Bone marrow (tissue), 2 donors: ENCODE data around the gene SLC30A2.
"Not testable (repeated sequence)": the region's sequence is repeated elsewhere in the genome, so short reads cannot be mapped to it uniquely, and the experiment has no call there.

Experiments used
- DNase-seq, 2 donors: peaks; one replicate each; lab custom pipeline; 2025; lab: John Stamatoyannopoulos, UW

The SLC30A2 gene

DNA sequence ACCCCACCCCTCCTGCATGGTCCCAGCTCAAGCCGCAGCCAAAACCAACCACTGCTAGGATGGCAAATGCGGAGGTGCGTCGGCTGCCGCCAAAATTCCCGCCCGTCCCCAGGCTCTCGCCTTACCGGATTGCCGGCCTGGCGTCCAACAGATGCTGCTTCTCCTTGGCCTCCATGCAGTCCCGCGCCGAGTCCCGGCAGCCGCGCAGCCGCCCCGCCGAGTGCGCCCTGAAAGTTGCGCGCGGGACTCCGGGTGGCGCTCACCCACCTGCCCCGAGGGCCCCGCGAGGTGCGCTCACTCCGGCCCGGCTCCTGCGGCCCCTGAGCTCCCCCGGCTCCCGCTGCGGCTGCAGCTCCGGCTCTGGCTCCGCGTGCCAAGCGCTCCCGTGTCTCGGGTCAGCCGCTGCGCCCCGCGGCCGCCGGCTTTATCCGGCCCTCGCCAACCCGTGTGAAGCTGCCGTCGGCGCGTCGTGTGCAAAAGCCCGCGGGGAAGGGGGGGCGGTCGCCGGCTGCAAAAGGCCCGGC, at the start of gene SLC30A2:
SLC30A2 (minus strand) TSS at position 397 of the 524 bp plus-strand sequence; CDS start at position 175, 222 bp downstream.
- no peak for DNase-seq

DNA sequence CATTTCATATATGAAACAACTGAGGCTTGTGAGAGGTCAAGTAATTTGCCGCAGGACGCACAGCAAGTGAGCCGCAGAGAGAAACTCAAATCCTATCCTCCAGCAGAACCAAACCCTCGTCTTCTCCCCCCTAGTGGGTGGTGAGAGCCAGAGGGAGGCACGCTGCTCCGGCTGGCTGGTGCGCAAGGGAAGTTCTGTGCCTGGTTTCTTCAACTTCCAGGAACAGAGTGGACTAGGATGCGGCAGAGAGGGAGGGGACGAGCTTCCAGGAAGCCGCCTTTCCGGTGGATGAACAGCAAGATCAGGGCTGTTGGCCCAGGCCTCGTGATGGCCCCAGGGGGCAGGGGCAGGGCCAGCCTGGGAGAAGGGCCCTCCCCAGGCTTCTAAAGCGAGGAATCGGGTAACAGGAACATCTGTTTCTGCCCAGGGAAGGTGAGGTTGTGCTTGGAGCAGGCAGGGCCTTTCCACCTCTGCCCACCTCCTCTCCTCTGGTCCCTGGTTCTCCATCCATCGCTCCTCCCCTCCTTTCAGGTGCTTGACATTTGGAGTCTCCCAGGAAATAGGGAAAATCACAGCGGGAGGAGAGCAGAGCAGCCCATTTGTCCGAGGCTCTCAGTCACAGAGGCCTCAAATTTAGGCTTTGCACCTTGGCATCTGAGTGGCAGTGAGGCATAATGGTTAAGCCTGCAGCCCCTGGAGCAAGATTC, 48.9 kb upstream of the SLC30A2 start:
- no peak for DNase-seq

GRCh38 chr1:26094076-26094669, 48.3 kb upstream of the SLC30A2 start:
- no peak for DNase-seq

DNA sequence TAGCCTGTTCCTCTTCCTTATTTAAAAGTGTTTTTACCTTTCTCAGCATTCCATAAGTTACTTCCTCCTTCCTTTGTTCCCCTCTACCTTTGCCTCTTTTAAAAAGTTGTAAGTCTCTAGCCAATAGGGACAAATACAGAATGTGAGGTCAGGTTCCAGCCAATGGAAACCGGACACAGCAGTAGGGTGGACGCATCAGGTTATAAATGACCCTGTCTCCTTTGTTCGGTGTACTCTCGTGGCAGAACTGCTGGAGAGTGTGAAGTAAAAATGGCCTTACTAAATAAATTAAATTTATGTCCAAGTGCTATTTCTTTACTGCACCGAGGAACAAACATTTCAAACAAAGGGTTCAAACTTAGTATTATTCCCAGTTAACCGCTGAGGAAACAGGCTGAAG, 47.7 kb upstream of the SLC30A2 start:
- DNase-seq, result not testable (repeated sequence)

DNA sequence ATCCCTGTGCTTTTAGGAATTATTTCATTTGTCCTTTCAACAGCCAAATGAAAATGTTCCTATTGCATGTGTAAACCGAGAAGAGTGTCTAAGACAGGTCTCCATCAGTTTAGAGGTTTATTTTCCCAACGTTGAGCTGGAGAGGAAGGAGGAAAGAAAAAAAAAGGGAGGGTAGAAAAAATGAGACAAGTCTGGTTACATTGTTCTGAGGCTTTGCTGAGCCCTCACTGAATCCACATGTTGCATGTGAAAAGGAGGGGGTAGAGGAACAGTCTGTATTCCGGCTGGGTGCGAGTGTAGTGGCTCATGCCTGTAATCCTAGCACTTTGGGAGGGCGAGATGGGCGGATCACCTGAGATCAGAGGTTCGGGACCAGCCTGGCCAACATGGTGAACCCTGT, 46.5 kb upstream of the SLC30A2 start:
- DNase-seq, result no peak

- no peak for DNase-seq
Observed at GRCh38 chr1:26090893-26091292, 45.0 kb upstream of the SLC30A2 start.

- DNase-seq, result no peak
Observed at GRCh38 chr1:26089125-26089524, 43.2 kb upstream of the SLC30A2 start.

GRCh38 chr1:26084844-26085243, 38.9 kb upstream of the SLC30A2 start:
- DNase-seq, result no peak

GRCh38 chr1:26084091-26084561, 38.2 kb upstream of the SLC30A2 start:
- no peak for DNase-seq

- no peak for DNase-seq
Observed at GRCh38 chr1:26083208-26083607, 37.3 kb upstream of the SLC30A2 start.

GRCh38 chr1:26082020-26082350, 36.1 kb upstream of the SLC30A2 start:
- no peak for DNase-seq

- no peak for DNase-seq
Observed at GRCh38 chr1:26081267-26082019, 35.5 kb upstream of the SLC30A2 start.

DNA sequence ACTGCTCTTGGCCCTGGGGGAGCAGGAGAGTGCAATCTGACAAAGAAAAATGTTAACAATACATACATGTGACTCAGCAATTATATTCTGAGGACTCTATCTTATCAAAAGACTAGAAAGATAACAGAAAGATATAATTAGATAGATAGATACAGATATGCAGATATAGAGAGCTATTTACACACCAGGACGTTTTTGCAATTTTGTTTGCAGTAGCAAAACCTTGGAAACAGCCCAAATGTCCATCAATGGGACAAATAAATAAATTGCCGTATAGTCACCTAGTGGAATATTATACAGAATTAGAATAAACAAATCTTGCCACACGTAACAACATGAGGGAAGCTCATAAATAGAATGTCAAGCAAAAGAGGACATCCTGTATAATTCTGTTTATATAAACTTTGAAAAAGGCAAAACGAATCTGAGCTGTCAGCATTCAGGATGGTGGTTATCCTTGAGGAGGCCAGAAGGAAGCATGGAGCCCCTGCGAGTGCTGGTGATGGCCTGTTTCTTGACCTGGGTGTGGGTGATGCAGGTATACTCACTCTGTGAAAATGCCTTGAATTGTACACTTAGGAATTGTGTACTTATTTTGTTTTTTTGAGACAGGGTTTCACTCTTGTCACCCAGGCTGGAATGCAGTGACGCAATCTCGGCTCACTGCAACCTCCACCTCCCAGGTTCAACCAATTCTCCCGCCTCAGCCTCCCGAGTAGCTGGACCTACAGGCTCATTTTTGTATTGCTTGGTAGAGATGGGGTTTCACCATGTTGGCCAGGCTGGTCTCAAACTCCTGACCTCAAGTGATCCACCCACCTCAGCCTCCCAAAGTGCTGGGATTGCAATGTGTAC, 34.3 kb upstream of the SLC30A2 start:
- DNase-seq, result no peak

DNA sequence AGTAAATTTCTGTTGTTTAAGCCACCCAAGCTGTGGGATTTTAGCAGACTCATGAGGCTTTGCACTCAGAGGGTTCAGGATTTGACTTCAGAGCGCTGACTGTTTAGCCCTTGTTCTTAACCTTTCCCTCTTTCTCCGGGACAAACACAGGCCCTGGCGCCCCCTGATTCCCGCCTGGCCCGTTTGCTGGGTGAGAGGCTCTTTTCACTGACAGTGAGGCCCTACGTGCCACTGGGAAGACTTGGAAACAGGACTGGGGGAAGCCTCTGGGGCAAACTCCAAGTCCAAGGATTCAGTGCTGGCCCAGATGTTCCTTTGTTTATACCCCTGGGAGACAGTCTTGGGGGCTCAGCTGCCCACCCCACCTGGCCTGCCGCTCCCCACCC, 33.3 kb upstream of the SLC30A2 start:
- DNase-seq, result no peak

GRCh38 chr1:26078286-26079177, 32.6 kb upstream of the SLC30A2 start:
- DNase-seq, result no peak

DNA sequence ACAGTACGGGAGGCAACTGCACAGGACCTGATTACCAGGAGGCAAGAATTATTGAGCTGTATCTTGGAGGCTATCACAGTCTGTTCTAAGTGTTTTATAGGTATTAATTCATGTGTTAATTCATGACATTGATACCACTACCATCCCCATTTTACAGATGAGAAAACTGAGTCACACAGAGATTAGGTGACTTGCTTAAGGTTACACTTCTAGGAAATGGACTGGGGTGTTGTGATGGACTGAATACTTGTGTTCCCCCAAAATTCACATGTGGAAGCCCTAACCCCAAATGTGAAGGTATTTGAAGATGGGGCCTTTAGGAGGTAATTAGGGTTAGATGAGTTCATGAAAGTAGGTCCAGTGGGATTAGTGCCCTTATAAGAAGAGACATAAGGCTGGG, 31.6 kb upstream of the SLC30A2 start:
- DNase-seq, result no peak

DNA sequence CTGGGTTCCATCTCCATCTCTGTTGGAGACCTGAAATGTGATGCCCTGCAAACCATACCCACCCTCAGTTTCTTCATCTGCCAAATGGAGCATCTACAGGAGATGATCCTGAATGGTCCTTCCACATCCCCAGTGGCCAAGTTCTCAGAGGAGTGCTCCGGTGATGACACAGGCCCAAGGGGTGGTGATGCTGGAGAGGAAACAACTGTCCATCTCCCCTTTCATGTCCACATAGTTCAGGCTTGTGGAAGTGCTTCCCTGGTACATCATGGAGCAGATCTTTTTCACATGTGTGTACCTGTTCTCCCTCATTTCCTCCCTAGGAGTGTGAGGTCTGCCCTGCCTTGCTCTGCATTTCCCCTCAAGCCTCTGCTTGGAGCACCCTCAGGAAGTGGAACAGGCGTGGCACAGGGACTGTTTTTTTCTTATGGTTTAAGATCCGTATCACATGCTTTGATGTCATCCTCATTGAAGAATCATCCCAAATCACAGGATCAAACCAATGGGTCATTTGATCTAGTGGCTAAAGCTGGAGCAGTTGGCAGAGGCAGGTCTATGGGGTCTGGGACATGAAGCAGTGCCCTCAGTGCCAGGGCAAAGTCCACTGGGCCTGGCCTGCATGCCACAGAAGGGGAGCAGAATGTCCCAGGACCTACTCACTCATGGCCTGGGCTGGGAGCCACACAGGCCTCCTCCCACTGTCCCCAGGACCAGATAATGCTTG, 29.7 kb upstream of the SLC30A2 start:
- DNase-seq, result no peak

DNA sequence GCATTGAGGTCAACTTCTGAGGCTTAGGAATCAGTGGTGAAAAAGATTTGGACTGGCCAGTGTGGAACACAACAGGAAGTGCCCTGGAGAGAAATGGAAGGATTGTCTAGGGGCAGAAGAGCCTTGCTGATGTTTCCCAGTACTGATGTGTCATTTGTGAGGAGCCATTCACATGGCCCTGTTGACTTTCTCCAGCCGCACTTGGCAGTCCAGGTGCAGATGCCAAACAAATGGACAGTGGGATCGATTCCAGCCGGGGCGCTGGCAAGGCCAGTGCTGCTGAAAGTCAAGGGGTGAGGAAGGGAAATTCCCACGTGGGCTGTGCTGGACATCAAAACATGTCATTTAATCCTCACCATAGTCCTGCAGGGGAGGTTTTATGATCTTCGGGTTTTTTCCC, 26.4 kb upstream of the SLC30A2 start:
- DNase-seq, result no peak

GRCh38 chr1:26070963-26071342, 25.0 kb upstream of the SLC30A2 start:
- DNase-seq, result no peak

DNA sequence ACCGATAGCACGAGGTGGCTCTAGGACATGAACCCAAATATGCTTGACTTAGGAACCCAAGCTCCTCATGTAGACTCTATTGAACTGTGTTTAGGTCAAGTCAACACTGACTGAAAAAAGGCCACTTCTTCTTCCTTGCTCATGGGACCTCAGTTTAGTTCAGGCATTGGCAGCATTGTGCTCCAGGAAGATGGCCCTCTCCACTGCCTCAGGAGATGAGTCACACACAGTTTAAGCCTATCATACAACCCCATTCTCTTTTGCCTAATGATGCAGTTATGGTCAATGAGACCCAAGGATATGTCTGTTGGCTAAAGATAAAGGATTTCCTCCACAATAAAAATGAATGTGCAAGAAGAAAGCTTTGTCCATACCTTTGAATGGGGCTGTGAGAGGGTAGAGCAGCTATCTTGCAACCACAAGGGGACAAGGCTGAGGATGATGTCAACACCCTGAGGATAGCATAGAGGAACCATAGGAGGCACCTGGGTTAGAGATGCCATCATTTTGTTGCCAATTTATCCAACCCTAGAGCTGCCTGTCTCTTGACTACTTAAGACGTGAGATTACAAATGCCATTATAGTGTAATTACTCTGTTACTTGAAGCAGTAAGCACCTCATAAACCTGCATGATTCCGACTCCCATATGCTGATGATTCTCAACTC, 24.5 kb upstream of the SLC30A2 start:
- no peak for DNase-seq
